Activated CD8-positive, alpha-beta memory T cell treated with anti-CD3 and anti-CD28 coated beads, Interleukin-2, amount 50 U/mL, for 1 hour (primary cell): Measurements from ENCODE around the gene DUSP7.

Experiments used
- DNase-seq: peaks from one replicate; pipeline ENCODE4 v3.0.0-alpha.2; 2020; ENCODE audit errors: extremely low read depth

The DUSP7 gene

DNA sequence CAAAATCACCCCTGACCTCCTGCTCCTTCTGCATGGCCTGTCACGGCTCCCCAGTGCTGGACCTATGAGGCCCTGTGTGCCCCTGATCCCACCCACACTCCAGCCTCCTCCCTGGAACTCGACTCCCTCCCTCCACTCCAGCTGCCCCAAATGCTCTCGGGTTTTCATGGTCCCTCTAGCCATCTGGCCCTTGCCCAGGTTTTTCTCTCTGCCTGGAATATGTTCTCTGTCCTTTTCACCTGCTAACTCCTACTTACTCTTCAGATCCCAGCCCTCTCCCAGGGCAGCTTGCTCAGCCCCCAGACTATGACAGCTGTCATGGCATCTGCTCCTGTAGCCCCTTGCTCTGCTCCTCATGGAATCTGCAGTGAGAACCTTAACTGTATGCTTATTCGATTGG, 30.3 kb downstream of the DUSP7 start:
- no peak for DNase-seq

DNA sequence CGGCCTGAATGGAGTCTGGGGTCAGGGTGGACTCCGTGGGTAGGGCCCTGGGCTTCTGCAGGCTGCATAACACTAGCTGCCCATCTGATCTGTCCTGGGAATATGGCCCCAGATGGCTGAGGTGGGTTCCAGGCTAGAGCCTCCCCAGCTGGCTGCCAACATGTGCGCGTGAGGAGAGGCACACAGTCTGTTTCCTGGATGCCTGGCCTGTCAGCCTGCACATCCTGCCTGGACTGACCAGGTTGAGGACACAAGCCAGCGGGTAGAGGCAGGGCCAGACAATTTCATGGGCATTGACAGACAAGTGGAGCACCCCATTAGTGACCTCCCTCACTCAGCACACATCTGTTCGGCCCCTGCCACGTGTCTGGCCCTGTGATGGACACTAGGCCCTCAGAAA, 30.9 kb downstream of the DUSP7 start:
- DNase-seq, result no peak

DNA sequence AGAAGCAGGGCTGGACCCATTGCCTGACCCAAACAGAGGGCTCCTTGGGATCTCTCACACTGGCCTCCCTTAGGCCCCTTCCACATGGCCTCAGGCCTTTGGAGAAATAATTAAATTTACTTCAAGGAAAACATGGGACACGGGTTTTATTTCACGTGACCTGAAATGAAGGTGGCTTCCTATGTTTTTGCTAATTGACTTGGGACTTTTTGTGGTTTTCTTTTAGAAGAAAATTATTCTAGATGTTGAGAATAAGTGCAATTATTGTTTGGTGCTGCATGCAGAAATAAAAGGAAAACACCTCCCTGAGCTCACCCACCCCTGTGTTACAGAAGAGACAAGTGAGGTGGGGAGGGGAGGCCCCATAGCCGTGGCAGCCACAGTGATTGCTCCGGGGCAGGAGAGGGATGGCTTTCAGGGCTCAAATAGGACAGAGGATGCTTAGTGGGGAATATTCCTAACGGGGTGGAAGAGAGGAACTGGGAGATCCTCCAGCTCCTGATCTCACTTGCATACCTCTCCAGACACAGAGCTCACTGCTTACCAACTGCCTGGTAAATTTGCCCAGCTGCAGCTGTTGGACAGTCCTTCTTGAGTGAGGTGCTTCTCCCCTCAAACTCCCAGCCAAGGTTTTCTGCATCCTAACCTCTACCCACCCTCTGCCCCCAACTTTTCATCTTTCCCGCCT, 31.5 kb downstream of the DUSP7 start:
- no peak for DNase-seq

DNA sequence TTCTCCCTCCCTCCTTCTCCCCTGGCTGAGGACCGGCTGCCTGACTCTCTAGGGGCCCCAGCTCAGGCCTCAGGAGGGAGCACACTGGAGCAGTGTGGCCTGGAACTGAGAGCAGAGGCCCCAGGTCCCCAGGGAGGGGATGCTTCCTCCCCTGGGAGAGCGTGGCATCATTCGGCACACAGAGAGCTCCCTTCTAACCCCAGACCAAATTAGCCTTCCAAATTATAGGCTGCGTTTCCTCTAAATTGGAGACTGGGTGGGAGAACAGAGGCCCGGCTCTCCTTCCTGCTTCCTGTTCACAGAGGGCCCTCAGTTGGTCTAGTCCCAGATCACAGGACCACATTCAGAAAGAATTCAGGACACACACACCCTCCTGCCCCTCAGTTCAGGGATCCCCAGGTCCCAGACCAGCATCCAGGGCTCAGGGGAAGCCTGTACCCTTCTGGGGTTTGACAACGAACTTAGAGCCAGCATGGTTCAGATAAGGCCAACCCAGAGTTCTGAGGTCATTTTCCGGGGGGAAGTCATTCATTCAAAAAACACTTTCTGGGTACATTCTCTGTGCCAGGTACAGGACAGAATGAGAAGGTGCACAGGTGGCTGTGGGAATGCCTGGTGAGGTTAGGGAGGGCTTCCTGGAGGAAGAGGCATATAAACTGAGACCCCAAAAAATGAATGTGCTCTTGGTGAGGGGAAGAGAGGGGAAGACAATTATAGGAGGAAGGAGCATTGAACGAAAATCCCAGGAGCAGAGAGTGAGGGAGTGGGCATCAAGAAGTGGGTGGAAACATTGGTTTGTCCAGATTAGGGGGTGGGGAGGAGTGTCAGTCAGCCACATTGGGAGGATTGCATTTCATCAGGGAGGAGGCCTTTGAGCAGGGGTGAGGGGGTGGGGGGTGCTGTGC, 32.3 kb downstream of the DUSP7 start:
- no peak for DNase-seq

DNA sequence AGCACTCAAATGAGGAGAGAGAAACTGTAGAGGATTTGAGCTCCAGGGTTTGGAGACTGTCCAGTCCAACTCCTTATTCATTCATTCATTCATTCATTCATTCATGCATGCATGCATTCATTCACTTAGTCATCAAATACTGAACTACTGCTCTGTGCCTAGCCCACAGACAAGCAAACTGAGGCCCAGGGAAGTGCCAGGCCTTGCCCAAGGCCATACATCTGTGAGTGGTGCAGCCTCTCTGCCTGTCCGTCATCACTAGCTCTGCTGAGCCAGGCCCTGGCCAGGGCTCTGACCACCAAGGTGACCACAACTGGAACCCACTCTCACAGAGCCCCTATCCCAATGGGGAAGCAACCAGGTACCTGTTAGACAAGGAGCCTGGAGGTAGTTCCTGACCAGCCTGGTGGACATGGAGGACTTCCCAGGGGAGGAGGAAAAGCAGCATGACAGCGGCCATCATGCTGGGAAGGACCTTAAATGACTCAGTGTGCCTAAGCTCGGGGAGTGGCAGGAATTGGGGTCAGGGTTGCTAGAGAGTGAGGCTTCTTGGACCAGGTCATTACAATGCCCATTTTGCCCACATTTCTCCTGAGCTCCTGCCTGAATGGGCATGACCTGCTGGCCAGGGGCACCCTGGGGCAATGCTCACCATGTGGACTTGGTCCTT, 33.1 kb downstream of the DUSP7 start:
- DNase-seq, result no peak

DNA sequence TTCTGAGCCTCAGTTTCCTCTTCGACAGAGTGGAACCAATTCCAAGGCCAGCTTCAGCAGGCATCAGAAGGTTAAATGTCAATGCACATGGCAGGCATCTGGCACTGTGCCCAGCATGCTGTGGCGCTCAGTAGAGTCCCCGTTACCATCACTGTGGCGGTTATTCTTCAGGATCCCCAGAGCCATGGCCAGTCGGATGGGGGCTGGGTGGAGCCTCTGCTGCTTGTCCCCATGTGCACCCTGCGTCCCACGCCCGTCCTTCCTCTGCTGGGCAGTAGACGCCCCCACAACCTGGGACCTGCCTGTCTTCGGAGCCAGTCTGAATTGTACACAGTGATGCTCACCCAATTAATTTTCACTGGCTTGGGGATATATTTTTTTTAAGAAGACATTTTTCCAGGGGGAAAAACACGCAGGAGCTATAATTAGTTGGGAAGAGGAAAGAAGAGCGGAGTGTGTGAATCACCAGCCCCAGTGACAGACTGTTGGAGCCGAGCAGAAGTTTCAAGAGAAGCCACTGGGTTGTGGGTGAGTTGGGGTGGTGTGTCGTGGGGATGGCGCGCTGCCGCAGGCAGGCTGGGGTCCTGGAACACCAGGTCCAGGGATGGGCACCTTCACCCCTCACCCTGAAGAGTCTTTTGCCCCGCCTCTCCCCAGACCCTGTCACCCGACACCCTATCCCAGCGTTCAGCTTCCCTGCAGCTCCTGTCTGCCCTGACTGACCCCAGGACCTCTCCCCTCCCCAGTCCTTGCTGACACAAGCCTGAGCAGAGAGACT, 33.9 kb downstream of the DUSP7 start:
- DNase-seq, result no peak

DNA sequence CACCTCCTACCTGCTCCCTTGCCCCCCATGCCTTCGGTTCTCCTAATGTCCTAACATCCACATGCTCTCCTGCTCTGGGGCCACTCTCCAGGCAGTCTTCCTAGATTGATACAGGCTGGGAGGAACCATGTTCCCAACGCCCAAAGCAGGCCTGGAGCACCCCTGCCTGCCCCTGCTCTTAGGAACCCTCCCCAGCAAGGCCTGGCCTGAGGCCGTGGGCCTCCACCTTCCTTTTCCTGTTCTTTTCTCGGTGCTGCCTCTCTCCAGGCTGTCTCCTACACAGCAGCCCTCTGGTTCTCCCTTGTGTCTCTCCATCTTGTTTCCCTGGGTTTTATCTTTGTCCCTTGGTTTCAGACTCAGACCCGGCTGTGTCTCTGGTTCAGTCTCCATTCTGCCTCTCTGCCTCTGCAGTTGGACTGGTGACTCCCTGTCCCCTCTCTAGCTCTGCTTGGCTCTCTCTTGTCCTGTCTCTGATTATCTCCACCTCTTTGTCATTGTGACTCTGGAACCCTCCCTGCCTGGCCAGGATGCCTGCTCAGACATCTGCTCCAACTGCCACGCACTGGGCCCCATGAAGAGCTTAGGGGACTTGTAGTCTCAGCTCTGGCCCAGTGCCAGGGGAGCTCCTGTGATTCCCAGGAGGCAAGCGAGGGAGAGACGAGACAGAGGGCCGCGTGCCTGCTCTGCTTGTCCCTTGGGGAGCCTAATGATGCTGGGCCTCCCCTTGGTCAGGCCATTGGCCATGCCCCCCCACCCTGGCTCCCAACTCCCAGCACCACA, 34.7 kb downstream of the DUSP7 start:
- DNase-seq, result no peak

DNA sequence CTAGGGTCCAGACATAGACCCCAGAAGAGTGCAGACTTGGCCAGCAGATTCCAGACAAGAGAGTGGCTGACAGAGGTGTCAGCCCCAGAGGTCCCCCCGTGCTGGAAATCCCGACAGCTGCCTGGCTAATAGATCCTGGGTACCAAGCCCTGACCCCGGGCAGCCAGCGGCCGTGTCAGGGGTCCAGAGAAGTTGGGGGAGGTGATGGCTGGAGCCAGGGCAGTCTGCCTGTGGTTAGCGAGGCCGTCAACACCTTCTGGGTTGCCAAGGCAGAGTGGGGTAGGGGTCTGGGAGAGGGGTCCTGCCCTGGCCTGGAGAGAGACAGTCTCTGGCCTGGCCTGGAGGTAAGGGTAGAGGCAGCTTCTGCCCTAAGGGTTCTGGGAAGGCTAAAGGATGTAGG, 35.6 kb downstream of the DUSP7 start:
- no peak for DNase-seq

DNA sequence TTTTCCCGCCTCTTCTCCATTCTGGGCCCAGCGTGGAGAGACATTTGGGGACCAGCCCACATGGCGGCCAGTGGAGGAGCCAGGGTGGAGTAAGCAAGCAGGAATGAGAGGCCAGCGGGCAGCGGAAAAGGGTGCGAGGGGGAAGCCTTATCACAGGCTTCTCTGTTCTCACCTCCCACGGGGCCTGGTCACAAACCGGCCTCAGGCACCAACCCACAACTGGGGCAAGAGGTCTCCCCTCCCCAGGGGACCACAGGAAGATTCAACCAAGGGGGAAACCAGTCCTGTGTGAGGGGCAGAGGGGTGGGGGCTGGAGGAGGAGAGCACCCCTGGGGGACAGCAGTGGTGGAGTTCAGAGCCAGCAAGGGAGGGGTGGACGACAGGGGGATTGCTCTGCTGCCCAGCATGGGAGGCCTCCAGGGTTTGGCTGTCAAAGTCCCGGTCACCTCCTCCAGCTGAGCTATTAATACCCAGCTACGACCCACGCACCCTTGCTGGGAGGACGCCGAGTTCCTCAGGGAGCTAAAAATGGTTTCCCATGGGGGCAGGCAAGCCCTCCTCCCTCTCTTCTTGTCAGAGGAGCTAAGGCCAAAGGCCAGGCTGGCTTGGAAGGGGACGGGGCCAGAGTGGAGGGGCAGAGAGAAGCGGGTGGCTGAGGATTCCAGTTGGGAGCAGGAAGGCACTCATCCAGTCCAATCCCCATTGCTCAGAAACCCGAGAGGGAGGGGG, 36.9 kb downstream of the DUSP7 start:
- no peak for DNase-seq

DNA sequence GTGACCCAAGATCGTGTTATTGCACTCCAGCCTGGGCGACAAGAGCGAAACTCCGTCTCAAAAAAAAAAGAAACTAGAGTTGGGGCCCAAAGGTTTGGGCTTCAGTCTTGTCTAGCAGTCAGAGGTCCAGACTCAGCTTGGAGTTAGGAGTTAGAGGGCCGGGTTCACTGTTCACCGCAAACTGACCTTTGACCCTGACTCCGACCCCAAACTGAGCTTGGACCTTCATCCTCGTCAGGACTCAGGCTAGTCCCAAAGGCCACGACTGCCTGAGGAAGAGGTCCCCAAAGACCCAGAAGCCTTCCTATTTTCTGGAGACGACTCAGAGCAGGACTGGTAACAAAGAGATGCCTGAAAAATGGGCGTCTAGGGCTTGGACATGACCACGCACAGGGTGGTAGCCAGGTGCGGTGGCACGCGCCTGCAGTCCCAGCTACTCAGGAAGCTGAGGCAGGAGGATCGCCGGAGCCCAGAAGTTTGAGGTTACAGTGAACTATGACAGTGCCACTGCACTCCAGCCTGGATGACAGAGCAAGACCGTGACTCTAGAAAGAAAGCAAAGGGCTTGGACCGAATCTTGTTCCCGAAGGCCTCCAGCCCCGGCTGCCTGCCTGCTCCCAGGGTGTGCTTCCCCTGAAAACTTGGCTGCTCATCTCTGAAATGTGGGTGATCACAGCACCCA, 37.9 kb downstream of the DUSP7 start:
- DNase-seq, result no peak

DNA sequence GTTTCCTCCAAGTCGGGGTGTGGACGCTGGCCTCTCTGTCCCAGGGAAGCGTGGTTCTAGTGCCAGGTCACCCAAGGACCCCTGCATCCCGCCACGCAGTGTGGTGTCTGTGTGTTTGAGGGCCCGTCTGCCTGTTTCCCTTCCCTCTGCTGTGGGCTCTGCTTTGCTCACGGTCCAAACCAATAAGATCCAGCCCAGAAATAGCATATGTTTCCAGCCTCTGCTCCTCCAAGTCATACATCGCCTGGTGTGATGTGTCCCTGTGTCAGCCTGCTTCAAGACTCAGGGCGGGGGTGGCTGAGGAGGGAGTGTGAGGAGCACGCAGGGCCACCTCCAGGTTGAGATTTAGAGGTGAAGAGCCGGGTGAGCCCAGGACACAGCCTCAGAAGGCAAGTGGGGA, 38.8 kb downstream of the DUSP7 start:
- DNase-seq, result no peak

DNA sequence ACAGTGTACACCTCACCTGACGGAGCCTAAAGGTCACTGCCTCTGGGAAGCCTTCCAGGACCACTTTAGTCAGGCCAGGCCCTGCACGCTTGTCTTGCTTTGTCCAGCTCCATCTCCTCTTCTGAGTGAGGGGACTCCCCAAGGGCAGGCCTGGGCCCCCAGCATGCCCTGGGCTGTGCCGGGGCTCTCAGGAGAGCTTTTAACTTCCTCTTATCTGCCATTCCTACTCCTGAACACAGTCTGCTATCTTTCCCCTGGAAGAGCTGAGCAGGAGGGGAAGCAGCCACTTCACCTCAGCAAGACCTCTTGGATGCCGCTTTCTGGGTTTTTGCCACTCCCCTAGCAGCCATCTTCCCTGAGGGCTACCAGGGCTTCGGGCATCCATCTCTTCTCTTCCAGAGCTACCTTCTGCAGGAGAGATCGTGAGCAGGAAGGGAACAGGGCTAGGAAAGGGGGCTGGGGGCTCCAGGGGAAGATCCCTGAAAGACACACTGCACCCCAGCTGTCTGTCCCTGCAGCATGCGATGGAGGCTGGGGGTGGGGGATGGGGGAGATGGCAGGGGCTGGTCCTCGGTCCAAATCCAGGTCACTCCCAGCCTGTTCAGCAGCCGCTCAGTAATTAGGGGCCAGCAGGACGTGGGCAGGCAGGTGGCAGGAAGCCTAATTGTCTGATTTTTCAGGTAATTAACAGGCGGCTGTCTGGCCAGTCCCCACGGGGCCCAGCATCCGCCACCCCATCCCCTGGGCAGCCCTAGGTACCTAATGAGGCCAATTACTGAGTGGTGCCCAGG, 40.7 kb downstream of the DUSP7 start:
- no peak for DNase-seq

DNA sequence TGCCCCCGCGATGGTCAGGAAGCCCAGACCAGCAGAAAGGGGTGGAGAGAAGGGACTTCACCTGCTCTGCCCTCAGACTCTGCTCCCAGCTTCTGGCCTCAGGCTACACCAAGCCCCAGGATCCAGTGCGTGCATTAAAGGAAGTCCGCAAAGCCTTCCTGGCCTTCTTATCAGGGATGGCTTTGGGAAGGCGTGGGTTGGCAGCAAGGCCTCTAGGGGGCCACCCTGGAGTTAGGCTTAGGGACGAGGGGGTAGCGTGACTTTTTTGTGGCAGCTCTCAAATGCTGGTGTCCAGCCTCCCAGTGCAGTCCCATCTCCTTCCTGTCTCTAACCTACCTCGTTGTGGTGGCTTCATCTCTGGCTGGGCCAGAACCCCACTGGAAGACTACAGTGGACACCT, 41.8 kb downstream of the DUSP7 start:
- DNase-seq, result no peak

DNA sequence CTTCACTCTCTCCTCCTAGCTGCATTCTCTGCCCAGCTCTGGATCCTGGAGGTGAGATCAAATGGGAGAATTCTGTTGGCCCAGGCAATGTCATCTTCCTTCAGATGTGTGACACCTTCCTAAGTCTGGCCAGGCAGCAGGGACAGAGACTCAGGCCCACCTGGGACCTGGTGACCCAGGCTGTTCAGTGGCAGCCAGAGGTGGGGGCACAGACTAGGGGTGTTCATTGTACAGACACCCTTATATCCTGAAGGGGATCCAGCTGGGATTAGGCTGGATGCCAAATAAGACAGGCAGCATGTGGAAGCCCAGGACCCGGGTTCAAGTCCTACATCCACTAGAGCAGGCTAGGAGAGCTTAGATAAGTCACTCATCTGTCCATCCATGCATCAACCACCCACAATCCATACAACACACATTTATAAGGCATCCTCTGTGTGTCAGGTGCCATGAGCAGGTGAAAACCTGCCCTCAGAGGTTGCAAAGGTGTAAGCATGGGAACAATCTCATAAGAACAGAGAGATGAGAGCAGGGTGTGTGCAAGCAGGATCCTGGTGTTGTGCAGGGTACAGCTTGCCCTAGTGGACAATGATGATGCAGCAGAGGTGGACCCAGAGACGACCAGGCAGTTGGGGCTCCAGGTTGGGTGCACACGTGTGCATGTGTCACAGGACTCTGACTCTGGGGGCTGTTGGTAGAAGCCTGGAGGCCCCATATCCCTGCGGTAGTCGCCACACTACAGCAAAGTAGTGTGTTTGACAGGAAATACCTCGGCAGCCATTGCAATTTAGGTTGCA, 42.4 kb downstream of the DUSP7 start:
- DNase-seq, result no peak

DNA sequence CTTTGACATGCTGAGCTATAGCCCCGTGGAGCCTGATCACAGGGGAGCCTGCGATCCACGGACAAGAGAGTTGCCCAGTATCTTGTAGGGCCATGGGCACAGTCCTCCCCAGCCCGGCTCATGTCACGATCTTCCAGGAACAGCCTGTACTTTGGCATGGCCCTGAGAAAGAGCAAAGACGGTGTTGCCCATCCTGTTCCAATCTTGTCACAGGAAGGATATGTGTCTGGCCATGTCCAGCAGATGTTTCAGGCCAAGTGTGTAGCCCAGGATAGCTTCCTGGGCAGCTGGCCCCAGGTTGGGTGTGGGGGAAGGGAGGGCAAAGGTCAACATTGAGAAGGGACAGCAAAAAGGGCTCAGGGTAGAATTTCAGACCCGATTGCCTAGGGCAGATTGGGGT, 43.7 kb downstream of the DUSP7 start:
- DNase-seq, result no peak

DNA sequence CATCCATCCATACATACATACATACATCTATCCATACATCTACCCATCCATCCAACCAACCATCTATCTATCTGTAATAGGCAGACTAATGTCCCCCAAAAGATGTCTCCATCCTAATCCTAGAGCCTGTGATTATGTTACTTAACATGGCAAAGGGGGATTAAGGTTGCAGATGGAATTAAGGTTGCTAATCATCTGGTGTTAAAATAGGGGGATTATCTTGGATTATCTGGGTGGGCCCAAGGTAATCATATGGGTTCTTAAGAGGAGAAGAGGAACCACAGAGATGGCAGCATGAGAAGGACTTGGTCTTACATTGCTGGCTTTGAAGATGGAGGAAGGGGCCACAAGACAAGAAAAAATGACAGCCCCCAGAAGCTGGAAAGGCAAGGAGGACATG, 45.9 kb downstream of the DUSP7 start:
- no peak for DNase-seq

DNA sequence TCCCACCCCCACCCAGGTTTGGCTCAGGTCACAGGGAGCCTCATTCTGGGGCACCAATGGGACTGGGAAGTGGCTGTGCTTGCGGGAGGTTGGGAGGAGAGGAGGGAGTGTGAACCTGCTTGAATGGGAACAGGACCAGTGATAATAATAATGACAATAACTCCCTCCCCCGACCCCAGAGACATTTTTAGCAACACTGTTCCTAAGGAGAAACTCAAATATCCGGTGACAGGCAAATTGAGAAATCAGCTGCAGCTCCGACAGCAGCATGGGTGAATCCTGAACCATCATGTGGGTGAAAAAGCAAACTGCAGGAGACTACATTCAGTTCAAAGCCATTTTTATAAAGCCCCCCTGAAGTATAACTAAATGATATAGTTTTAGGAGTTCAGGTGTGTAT, 49.1 kb downstream of the DUSP7 start:
- DNase-seq, result no peak

DNA sequence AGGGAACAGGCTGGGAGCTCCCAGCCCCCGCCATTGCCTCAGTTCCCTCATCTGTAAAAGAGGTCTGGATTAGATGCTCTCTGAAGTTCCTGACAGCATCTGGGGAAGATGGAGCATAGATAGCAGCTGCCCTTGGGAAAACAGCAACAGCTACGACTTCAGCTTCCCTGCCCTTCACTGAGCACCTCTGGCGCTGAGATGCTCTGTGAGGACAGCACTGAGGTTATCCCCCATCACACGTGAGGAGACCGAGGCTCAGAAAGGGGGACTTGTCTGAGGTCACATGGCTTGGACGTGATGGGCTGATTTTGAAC, 49.6 kb downstream of the DUSP7 start:
- no peak for DNase-seq
